CD14-positive monocyte (primary cell): ENCODE measurements around the gene KLHL22. TPM values are rescaled to one million over a fixed set of nuclear protein-coding genes. Genes with fewer than 3 reads are reported as not detected.
A peak's percentile ranks its signal among the peaks of the same experiment; 100 is the strongest.
"Not testable (repeated sequence)": the region's sequence is repeated elsewhere in the genome, so short reads cannot be mapped to it uniquely, and the experiment has no call there.

ENCODE experiments used
- DNase-seq, 3 donors: peaks; one replicate each; pipeline ENCODE4 v3.0.0-alpha.2; 2011 to 2022
- H2AFZ ChIP-seq: 2 replicates; pipeline ENCODE4 v1.6.0; 2012; ENCODE audit warnings: mild to moderate bottlenecking, low read depth, low read length, inconsistent platforms; ENCODE audit not compliant: insufficient read depth, poor library complexity, severe bottlenecking
- H3K27ac ChIP-seq, 2 donors: 1 replicate in 1 of 2; 2 replicates in 1 of 2; pipeline ENCODE4 v1.5.1; 2012 to 2013; ENCODE audit warnings: low read length in 2 of 2, control low read depth in 1 of 2, inconsistent platforms in 1 of 2, low read depth in 1 of 2, mild to moderate bottlenecking in 1 of 2
- H3K27me3 ChIP-seq, 2 donors: one replicate each; pipeline versions ENCODE4 v1.6.0 to v1.6.1; 2011 to 2013; ENCODE audit warnings: low read length in 2 of 2; ENCODE audit not compliant: control insufficient read depth in 2 of 2, insufficient read depth in 2 of 2
- H3K36me3 ChIP-seq, 2 donors: replicated peaks in 1 of 2; 1 replicate in 1 of 2; 2 replicates in 1 of 2; pipeline versions ENCODE4 v1.5.1 to v1.6.1; 2012 to 2013; ENCODE audit warnings: low read length in 2 of 2, control low read depth in 1 of 2, inconsistent platforms in 1 of 2, mild to moderate bottlenecking in 1 of 2; ENCODE audit not compliant: insufficient read depth in 2 of 2, control insufficient read depth in 1 of 2
- H3K4me1 ChIP-seq, 2 donors: 1 replicate in 1 of 2; 2 replicates in 1 of 2; pipeline versions ENCODE4 v1.5.1 to v1.6.1; 2012 to 2013; ENCODE audit warnings: low read length in 2 of 2, control low read depth in 1 of 2, inconsistent platforms in 1 of 2, mild to moderate bottlenecking in 1 of 2, moderate library complexity in 1 of 2; ENCODE audit not compliant: insufficient read depth in 2 of 2, control insufficient read depth in 1 of 2
- H3K4me2 ChIP-seq: replicated peaks from 2 replicates; pipeline ENCODE3; 2012; ENCODE audit warnings: low read length, moderate library complexity, mild to moderate bottlenecking; ENCODE audit not compliant: poor library complexity, severe bottlenecking; ENCODE audit errors: extremely low read depth
- H3K4me3 ChIP-seq, 3 experiments: fragments of 200-600 bp in 1 of 3; sonication (generic) in 1 of 3; replicated peaks in 1 of 3; 1 replicate in 2 of 3; 2 replicates in 1 of 3; pipeline ENCODE4 v1.5.1; 2011 to 2013; ENCODE audit warnings: low read length in 3 of 3, mild to moderate bottlenecking in 3 of 3, control low read depth in 2 of 3, low read depth in 2 of 3, inconsistent platforms in 1 of 3, moderate library complexity in 1 of 3
- H3K79me2 ChIP-seq: 2 replicates; pipeline ENCODE4 v1.6.0; 2012; ENCODE audit warnings: mild to moderate bottlenecking, control low read depth, inconsistent platforms, low read length, moderate library complexity; ENCODE audit not compliant: insufficient read depth
- H3K9ac ChIP-seq: 2 replicates; pipeline ENCODE4 v1.6.0; 2017; ENCODE audit warnings: low read length, mild to moderate bottlenecking; ENCODE audit not compliant: insufficient read depth, poor library complexity, severe bottlenecking
- H3K9me3 ChIP-seq, 2 donors: replicated peaks in 1 of 2; 1 replicate in 1 of 2; 2 replicates in 1 of 2; pipeline versions ENCODE4 v1.5.1 to v1.6.1; 2012 to 2013; ENCODE audit warnings: low read length in 2 of 2, control low read depth in 1 of 2; ENCODE audit not compliant: control insufficient read depth in 1 of 2, insufficient read depth in 1 of 2
- H4K20me1 ChIP-seq: 2 replicates; pipeline ENCODE4 v1.6.0; 2012; ENCODE audit warnings: mild to moderate bottlenecking, low read length, control low read depth, moderate library complexity; ENCODE audit not compliant: insufficient read depth
- H3K27ac Mint-ChIP-seq, 7 donors: one replicate each; pipeline ENCODE4 v1.8.0; 2020; ENCODE audit warnings: mild to moderate bottlenecking in 7 of 7, mixed read lengths in 7 of 7, moderate library complexity in 6 of 7, inconsistent platforms in 2 of 7
- H3K27me3 Mint-ChIP-seq, 3 donors: one replicate each; pipeline ENCODE4 v1.8.0; 2021 to 2022; ENCODE audit warnings: low read depth in 3 of 3, mild to moderate bottlenecking in 3 of 3, mixed read lengths in 3 of 3, moderate library complexity in 3 of 3, inconsistent platforms in 1 of 3
- H3K36me3 Mint-ChIP-seq, 2 donors: one replicate each; pipeline ENCODE4 v1.8.0; 2020; ENCODE audit warnings: mixed read lengths in 2 of 2, inconsistent platforms in 1 of 2, mild to moderate bottlenecking in 1 of 2
- H3K4me1 Mint-ChIP-seq: one replicate; pipeline ENCODE4 v1.8.0; 2020; ENCODE audit warnings: mild to moderate bottlenecking, mixed read lengths
- H3K4me3 Mint-ChIP-seq, 2 donors: one replicate each; pipeline ENCODE4 v1.8.0; 2020; ENCODE audit warnings: mild to moderate bottlenecking in 2 of 2, mixed read lengths in 2 of 2, moderate library complexity in 1 of 2
- H3K9me3 Mint-ChIP-seq, 7 donors: one replicate each; pipeline ENCODE4 v1.8.0; 2020 to 2022; ENCODE audit warnings: mixed read lengths in 7 of 7, mild to moderate bottlenecking in 6 of 7, moderate library complexity in 6 of 7, inconsistent platforms in 2 of 7
- WGBS: methylation state at CpG from one replicate; pipeline ENCODE4 v1.1.5; 2013; ENCODE audit warnings: missing lambda C conversion rate; ENCODE audit not compliant: insufficient coverage; 5-methylcytosine and 5-hydroxymethylcytosine counted together
- intact Hi-C, 2 donors: fragments of 100-400 bp; cut with micrococcal nuclease; formaldehyde crosslinking; loops; one replicate each; pipeline versions ENCODE4 v1.15.0 to v1.15.1; 2023
- polyA plus RNA-seq, 3 donors: library from polyadenylated mRNA; depleted of rRNA in 1 of 3; unstranded in 2 of 3; stranded (reverse) in 1 of 3; fragments of 300-500 nt in 2 of 3; fragments of >200 nt in 1 of 3; fragmentation: Illumina TruSeq in 2 of 3; gene quantifications; 1 replicate in 2 of 3; 2 replicates in 1 of 3; pipeline ENCODE4 v1.2.3, GENCODE V29; 2012 to 2021
- TF ChIP-seq, protein P1 (sequence below): fragments of 200-600 bp; IDR thresholded peaks from one replicate; pipeline ENCODE4 v1.8.0; 2022; ENCODE audit warnings: antibody characterized with exemption, mild to moderate bottlenecking

Gene KLHL22
- polyA plus RNA-seq, 3 donors: 7.8 to 15.6 (median 9.2) TPM

- Histone ChIP-seq H3K36me3 (peaks cover 2 to 21% of the 10 kb centered on the region in 2 donors), H3K27me3 (no peaks in the 10 kb centered on the region), H3K4me2 (no peak overlapping the region), H4K20me1 (no peaks in the 10 kb centered on the region), H3K4me3 (no peak overlapping the region), H3K9ac (no peak overlapping the region), H3K9me3 (no peaks in the 10 kb centered on the region), H2AFZ (no peak overlapping the region), H3K79me2 (no peaks in the 10 kb centered on the region), H3K4me1 (no peaks in the 10 kb centered on the region), H3K27ac (no peak overlapping the region)
- peaks cover 0 to 3% (median 0%) of the 10 kb centered on the region in 3 donors for H3K27me3 Mint-ChIP-seq
- H3K4me1 Mint-ChIP-seq: peaks cover 5% of the 10 kb centered on the region
- no peaks in the 10 kb centered on the region for H3K9me3 Mint-ChIP-seq
- H3K27ac Mint-ChIP-seq: peak overlapping the region in 1 of 7 donors; percentile 33
- TF ChIP-seq, protein P1, sequence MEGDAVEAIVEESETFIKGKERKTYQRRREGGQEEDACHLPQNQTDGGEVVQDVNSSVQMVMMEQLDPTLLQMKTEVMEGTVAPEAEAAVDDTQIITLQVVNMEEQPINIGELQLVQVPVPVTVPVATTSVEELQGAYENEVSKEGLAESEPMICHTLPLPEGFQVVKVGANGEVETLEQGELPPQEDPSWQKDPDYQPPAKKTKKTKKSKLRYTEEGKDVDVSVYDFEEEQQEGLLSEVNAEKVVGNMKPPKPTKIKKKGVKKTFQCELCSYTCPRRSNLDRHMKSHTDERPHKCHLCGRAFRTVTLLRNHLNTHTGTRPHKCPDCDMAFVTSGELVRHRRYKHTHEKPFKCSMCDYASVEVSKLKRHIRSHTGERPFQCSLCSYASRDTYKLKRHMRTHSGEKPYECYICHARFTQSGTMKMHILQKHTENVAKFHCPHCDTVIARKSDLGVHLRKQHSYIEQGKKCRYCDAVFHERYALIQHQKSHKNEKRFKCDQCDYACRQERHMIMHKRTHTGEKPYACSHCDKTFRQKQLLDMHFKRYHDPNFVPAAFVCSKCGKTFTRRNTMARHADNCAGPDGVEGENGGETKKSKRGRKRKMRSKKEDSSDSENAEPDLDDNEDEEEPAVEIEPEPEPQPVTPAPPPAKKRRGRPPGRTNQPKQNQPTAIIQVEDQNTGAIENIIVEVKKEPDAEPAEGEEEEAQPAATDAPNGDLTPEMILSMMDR: no peak
- H3K4me3 Mint-ChIP-seq: no peak overlapping the region
- intact Hi-C loops: no loop called here
- DNase-seq: no peak
- no CpG with 5 or more reads among the region's 1 CpG for WGBS
- peaks cover 12 to 41% of the 10 kb centered on the region in 2 donors for H3K36me3 Mint-ChIP-seq
These were observed 15.9 kb downstream of the KLHL22 start for GRCh38 chr22:20479612-20480196.

GRCh38 chr22:20478059-20478458 lies 17.5 kb downstream of the KLHL22 start:
- H3K4me1 Mint-ChIP-seq, H3K27me3 ChIP-seq, DNase-seq, H4K20me1 ChIP-seq, H3K9me3 Mint-ChIP-seq, H2AFZ ChIP-seq, H3K9me3 ChIP-seq, H3K4me1 ChIP-seq, H3K27ac Mint-ChIP-seq, H3K79me2 ChIP-seq, H3K9ac ChIP-seq, H3K4me3 Mint-ChIP-seq, H3K4me3 ChIP-seq, H3K36me3 ChIP-seq, H3K27me3 Mint-ChIP-seq, H3K27ac ChIP-seq, H3K4me2 ChIP-seq, intact Hi-C loops: not testable (repeated sequence)
- no CpG with 5 or more reads among the region's 6 CpGs for WGBS
- peaks cover 4 to 28% of the 10 kb centered on the region in 2 donors for H3K36me3 Mint-ChIP-seq

- H3K4me3 Mint-ChIP-seq: not testable (repeated sequence)
These were observed 20.0 kb downstream of the KLHL22 start for GRCh38 chr22:20475569-20475968.

More at GRCh38 chr22:20475569-20475968, 20.0 kb downstream of the KLHL22 start:
- peaks cover 11% of the 10 kb centered on the region in 2 donors for H3K36me3 ChIP-seq
- H3K4me1 Mint-ChIP-seq, H3K9me3 Mint-ChIP-seq, DNase-seq, H3K4me3 ChIP-seq, H3K27me3 Mint-ChIP-seq, H3K9me3 ChIP-seq, H2AFZ ChIP-seq, H3K9ac ChIP-seq, H3K4me1 ChIP-seq, H4K20me1 ChIP-seq, H3K27me3 ChIP-seq, intact Hi-C loops, H3K4me2 ChIP-seq, H3K79me2 ChIP-seq, H3K27ac ChIP-seq: not testable (repeated sequence)
- 88% methylated on average over 3 of the region's 12 CpGs for WGBS
- H3K36me3 Mint-ChIP-seq: peaks cover 13 to 36% of the 10 kb centered on the region in 2 donors
- peak overlapping the region in 1 of 7 donors; percentile 41 for H3K27ac Mint-ChIP-seq
